HG02943 (cell line): ENCODE results near the gene DLG2.

Experiments used
- ATAC-seq: cut with Tn5 transposase; IDR thresholded peaks from one replicate; pipeline ENCODE4 v1.9.1; 2021; ENCODE audit warnings: mild to moderate bottlenecking, low read depth, moderate library complexity; ENCODE audit not compliant: unreplicated experiment

DLG2 gene

GRCh38 chr11:83691451-83691950, 1935.6 kb downstream of the DLG2 start:
- no peak for ATAC-seq

GRCh38 chr11:83689144-83689780, 1937.9 kb downstream of the DLG2 start:
- ATAC-seq: no peak

GRCh38 chr11:83687787-83688186, 1939.4 kb downstream of the DLG2 start:
- no peak for ATAC-seq

GRCh38 chr11:83685730-83686129, 1941.4 kb downstream of the DLG2 start:
- ATAC-seq: no peak

GRCh38 chr11:83684071-83684470, 1943.1 kb downstream of the DLG2 start:
- no peak for ATAC-seq

- ATAC-seq: no peak
These were observed 1944.6 kb downstream of the DLG2 start for GRCh38 chr11:83682611-83682973.

GRCh38 chr11:83681906-83682610, 1945.1 kb downstream of the DLG2 start:
- peak; percentile 16 for ATAC-seq

GRCh38 chr11:83681031-83681781, 1945.9 kb downstream of the DLG2 start:
- peak; percentile 77 for ATAC-seq

- ATAC-seq: no peak
These were observed 1946.8 kb downstream of the DLG2 start for GRCh38 chr11:83680321-83680720.

- ATAC-seq: no peak
These were observed 1948.1 kb downstream of the DLG2 start for GRCh38 chr11:83678831-83679584.

GRCh38 chr11:83677730-83678129, 1949.4 kb downstream of the DLG2 start:
- no peak for ATAC-seq

- ATAC-seq: no peak
These were observed 1951.0 kb downstream of the DLG2 start for GRCh38 chr11:83676056-83676601.

- no peak for ATAC-seq
These were observed 1952.8 kb downstream of the DLG2 start for GRCh38 chr11:83674102-83674896.

- no peak for ATAC-seq
These were observed 1955.9 kb downstream of the DLG2 start for GRCh38 chr11:83671289-83671688.

- ATAC-seq: no peak
These were observed 1961.0 kb downstream of the DLG2 start for GRCh38 chr11:83666149-83666548.

- no peak for ATAC-seq
These were observed 1963.2 kb downstream of the DLG2 start for GRCh38 chr11:83663988-83664387.

GRCh38 chr11:83663446-83663845, 1963.7 kb downstream of the DLG2 start:
- no peak for ATAC-seq

GRCh38 chr11:83662494-83662893, 1964.7 kb downstream of the DLG2 start:
- no peak for ATAC-seq

GRCh38 chr11:83661491-83662350, 1965.4 kb downstream of the DLG2 start:
- ATAC-seq: no peak
